NT2/D1 (cell line): ENCODE measurements around the gene HAUS1.

Source experiments
- SUZ12 ChIP-seq: IDR thresholded peaks from 2 replicates; pipeline ENCODE4 v1.6.1; 2011; ENCODE audit not compliant: insufficient read length, insufficient read depth; ENCODE audit errors: extremely low read depth
- YY1 ChIP-seq: IDR thresholded peaks from 2 replicates; pipeline ENCODE4 v1.6.1; 2011; ENCODE audit not compliant: insufficient read length, insufficient read depth
- ZNF274 ChIP-seq: IDR thresholded peaks from 2 replicates; pipeline ENCODE4 v1.6.1; 2011; ENCODE audit warnings: mild to moderate bottlenecking, low read depth, low read length

DNA sequence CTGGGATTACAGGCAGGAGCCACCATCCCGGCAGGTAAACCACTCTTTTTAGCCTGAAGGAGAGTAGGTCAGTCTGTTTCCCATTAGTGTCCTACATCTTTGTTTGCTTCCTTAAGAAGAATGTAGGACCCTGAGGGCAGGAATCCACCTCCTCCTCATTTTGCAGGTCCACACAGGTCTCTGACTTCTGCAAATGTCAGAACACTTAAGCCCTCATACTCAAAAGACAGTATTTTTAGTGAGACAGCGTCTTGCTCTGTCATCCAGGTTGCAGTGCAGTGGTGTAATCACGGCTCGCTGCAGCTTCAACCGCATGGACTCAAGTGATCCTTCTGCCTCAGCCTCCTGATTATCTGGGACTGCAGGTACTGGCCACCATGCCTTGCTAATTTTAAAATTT lies 41.4 kb upstream of the HAUS1 start:
- TF ChIP-seq YY1 (no peak), SUZ12 (no peak), ZNF274 (no peak)
